NCI-H748 (cell line): Measurements from ENCODE around the gene DBF4B.
"Not testable (repeated sequence)": the region's sequence is repeated elsewhere in the genome, so short reads cannot be mapped to it uniquely, and the experiment has no call there.

Source experiments
- DNase-seq: peaks from one replicate; lab custom pipeline; 2025; ENCODE audit not compliant: unreplicated experiment; lab: John Stamatoyannopoulos, UW

DBF4B gene, protein sequence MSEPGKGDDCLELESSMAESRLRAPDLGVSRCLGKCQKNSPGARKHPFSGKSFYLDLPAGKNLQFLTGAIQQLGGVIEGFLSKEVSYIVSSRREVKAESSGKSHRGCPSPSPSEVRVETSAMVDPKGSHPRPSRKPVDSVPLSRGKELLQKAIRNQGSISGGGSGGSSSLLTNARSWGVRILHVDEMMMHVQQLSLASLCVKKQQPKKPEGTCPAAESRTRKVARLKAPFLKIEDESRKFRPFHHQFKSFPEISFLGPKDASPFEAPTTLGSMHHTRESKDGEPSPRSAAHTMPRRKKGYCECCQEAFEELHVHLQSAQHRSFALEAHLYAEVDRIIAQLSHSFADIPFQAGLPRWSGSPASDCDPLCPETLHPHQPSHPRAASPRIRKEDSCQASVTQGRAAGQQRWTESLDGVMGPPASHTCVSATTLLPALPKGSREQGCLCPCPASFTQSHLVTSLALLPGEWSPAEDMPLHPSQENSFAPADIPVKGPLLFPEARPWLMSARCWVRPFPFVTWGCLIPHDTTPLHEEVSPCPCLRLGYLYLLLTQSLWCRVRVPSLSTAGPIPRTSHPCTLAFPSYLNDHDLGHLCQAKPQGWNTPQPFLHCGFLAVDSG

GRCh38 chr17:44708401-44709263, at the start of gene DBF4B:
Gene DBF4B, plus strand, starts transcription at chr17:44708665. Its CDS starts 156 bp downstream, at chr17:44708821.
- peak; percentile 91 for DNase-seq

- no peak for DNase-seq
Measured at GRCh38 chr17:44661835-44662234, 46.6 kb upstream of the DBF4B start.

DNA sequence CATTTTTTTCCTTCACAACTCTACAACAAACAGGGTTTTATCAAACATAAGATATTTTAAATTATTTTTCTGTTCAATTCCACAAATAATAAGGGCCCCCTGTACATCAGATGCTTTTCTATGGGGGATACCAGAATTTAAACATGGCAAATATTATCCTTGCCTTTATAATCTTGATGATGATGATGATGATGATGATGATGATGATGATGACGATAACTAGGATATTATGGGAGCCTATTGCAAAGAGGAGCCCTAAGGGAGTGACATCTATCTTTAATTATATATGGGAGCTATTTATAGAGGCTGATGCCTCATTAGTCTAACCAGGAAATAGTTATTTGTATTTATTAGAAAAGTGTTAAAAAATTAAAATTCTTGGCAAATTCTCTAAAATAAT, 45.4 kb upstream of the DBF4B start:
- DNase-seq = no peak

DNA sequence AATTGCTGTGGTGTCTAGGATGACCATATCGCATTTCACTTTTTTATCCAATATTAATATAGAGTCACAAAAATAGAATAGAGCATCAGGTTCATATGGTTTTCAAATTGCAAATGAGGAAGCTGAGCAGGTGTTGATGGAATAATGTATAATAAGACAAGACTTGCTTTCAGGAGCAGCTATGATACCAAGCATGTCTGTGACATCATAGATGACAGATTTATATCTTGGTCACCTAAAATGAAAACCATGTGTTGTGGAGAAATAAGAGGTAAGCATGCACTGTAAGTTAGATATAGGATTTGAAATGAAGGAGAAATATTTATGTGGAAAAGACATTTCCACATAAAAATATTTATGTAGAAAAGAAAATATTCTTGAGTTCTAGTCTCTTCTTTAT, 43.6 kb upstream of the DBF4B start:
- no peak for DNase-seq

GRCh38 chr17:44666006-44666405, 42.5 kb upstream of the DBF4B start:
- no peak for DNase-seq

DNA sequence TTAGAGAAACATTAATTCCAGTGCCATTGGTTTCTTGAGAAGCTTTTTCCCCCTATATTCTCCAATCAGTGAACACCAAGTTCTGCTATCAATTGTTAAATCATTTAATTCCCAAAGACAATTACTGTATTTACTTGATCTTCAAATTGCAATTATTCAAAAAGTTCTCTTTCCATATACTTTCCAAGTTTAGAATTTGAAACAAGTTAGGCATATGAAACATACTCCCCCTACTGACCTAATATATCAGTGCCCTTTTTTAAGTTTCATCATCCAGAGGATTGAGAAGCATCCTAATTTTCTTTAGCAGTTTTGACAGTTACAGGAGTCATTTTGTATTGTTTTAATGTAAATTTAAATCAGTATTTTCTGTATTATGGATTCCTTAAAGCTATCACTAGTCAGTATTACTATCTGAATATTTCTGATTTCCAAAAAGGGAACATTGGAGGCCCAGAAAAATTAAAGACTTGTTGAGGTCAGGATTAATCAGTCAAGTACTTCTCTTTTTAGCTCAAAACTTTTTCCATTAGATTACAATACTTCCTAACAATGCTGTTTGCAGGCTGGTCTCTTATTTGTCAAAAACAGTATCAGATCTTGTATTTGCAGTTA, 35.9 kb upstream of the DBF4B start:
- DNase-seq = no peak

- no peak for DNase-seq
Measured at GRCh38 chr17:44673893-44674292, 34.6 kb upstream of the DBF4B start.

GRCh38 chr17:44677136-44677535, 31.3 kb upstream of the DBF4B start:
- DNase-seq = no peak

- DNase-seq = not testable (repeated sequence)
Measured at GRCh38 chr17:44683303-44683702, 25.2 kb upstream of the DBF4B start.

GRCh38 chr17:44687756-44688155, 20.7 kb upstream of the DBF4B start:
- no peak for DNase-seq

GRCh38 chr17:44688200-44688599, 20.3 kb upstream of the DBF4B start:
- DNase-seq = no peak

DNA sequence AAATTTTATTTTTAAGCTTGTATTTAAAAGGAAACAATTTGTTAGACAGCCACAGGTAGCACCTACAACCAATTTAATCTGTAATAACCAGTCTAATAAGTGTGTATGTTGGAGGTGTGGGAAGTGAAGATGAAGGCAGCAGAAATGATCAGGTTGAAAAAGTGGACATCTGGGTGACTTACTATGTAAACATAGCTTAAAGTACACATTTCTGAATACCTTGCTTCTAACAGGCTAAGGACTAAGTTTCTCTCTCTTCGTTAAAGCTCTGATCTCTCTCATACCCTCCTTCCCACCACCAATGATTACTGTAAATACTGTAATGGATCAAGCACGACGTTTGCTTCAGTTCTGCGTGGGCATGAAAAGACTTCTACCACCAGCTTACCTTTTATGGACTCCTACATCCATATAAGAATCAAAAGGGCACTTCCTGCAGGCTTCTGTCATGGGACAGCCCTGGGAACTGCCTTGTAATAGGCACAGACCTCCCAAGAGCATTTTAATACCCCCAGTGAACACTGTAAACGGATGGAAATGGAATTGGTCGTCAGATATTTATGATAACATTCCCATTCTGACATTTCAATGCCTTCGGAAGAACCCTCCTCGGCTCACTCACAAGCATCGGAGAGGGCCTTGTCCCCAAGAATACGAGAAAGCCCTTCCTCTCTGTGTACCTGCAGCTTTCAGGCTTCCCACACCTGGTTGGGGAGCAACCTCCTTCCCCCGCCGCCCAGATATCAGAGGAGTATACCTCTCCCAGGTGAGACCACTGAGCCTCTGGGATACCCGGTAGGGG, 19.6 kb upstream of the DBF4B start:
- DNase-seq = no peak

- DNase-seq = peak; percentile 91
Measured at GRCh38 chr17:44689477-44690217, 18.8 kb upstream of the DBF4B start, which contains the start of gene CCDC43. Gene CCDC43, minus strand, starts transcription at chr17:44689776. Its CDS starts 23 bp downstream, at chr17:44689753.

- peak; percentile 2 for DNase-seq
Measured at GRCh38 chr17:44690746-44691306, 17.6 kb upstream of the DBF4B start.

- no peak for DNase-seq
Measured at GRCh38 chr17:44693609-44694008, 14.9 kb upstream of the DBF4B start.

- not testable (repeated sequence) for DNase-seq
Measured at GRCh38 chr17:44700288-44700687, 8.2 kb upstream of the DBF4B start.

- no peak for DNase-seq
Measured at GRCh38 chr17:44707755-44708400, 587 bp upstream of the DBF4B start.

DNA sequence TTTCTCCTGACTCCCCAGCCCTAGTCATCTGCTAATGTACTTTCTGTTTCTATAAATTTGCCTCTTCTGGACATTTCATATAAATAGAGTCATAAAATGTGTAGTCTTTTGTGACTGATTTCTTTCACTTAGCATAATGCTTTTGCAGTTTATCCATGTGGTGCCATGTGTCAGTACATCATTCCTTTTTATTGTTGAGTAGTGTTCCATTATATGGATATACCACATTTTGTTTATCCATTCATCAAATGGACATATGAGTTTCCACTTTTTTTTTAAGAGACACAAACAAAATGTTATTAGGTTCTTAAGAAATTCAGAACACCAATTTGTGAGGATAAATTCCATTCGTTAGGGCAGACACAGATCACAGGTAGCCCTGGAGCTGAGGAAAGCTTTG, 11.0 kb downstream of the DBF4B start:
- DNase-seq = no peak

DNA sequence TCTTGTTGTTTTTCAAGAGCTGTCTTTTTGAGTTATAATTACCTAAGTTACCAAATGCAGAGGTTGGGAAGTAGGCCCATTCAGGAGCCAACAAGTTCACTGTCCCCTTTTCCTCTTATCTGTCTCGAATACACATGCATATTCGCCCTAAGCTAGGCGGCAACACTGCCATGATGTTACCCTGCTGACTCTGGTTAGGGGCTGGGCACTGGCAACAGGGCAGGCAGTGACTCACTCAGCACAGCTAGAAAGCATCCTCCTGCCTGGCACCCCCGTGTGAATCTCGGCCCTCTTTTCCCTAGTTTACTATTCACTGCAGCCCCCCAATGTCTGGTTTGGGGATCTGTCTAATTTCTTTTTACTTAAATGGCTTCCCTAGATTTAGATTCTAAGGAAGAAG, 13.8 kb downstream of the DBF4B start:
- DNase-seq = no peak
